Epithelial cell of proximal tubule (primary cell): ENCODE data around the gene MS4A2. TPM values are rescaled to one million over a fixed set of nuclear protein-coding genes. Genes with fewer than 3 reads are reported as not detected.
"Not testable (repeated sequence)": the region's sequence is repeated elsewhere in the genome, so short reads cannot be mapped to it uniquely, and the experiment has no call there.

Source experiments
- DNase-seq: peaks from one replicate; pipeline ENCODE4 v3.0.0-alpha.2; 2011; ENCODE audit warnings: low read depth
- H3K4me3 ChIP-seq: 2 replicates; pipeline ENCODE4 v1.5.1; 2011; ENCODE audit warnings: low read depth, mild to moderate bottlenecking, low read length
- CTCF ChIP-seq: conservative IDR thresholded peaks from 2 replicates; pipeline ENCODE4 v1.5.1; 2012; ENCODE audit warnings: low read depth, mild to moderate bottlenecking, low read length
- total RNA-seq: library from RNA; depleted of rRNA; stranded (reverse); fragments of >200 nt; gene quantifications from 2 replicates; pipeline ENCODE4 v1.2.3, GENCODE V29; 2015

Gene MS4A2
- total RNA-seq, 1 donor from 2014 or later = not detected

- no peak for DNase-seq
- no peak overlapping the region for H3K4me3 ChIP-seq
- TF ChIP-seq CTCF = no peak
Observed at GRCh38 chr11:60124802-60125432, 36.5 kb downstream of the MS4A2 start.

GRCh38 chr11:60125956-60126585, 37.6 kb downstream of the MS4A2 start:
- DNase-seq = no peak
- TF ChIP-seq CTCF = no peak
- H3K4me3 ChIP-seq = no peak overlapping the region

- no peak overlapping the region for H3K4me3 ChIP-seq
- DNase-seq = peak; percentile 76
- TF ChIP-seq CTCF = no peak
Observed at GRCh38 chr11:60127311-60127811, 38.9 kb downstream of the MS4A2 start.

- H3K4me3 ChIP-seq = no peak overlapping the region
- DNase-seq = no peak
- TF ChIP-seq CTCF = no peak
Observed at GRCh38 chr11:60128376-60128775, 39.9 kb downstream of the MS4A2 start.

GRCh38 chr11:60128866-60129265, 40.4 kb downstream of the MS4A2 start:
- H3K4me3 ChIP-seq, DNase-seq: not testable (repeated sequence)

GRCh38 chr11:60129853-60130252, 41.4 kb downstream of the MS4A2 start:
- TF ChIP-seq CTCF = no peak
- no peak for DNase-seq
- no peak overlapping the region for H3K4me3 ChIP-seq

- DNase-seq = no peak
- peak; percentile 81 for TF ChIP-seq CTCF
- no peak overlapping the region for H3K4me3 ChIP-seq
Observed at GRCh38 chr11:60130496-60130895, 42.0 kb downstream of the MS4A2 start.
